ENCODE results near the gene SH3TC1.
A peak's percentile ranks its signal among the peaks of the same experiment; 100 is the strongest.

The SH3TC1 gene

GRCh38 chr4:8209181-8209874 is 10.2 kb downstream of the SH3TC1 start:
- in situ Hi-C loops (cut with HindIII; ENCODE audit: low pct_unique_long_range_greater_than_20kb, low sequenced_read_pairs) = no loop called here
- TF ChIP-seq JUND (IDR thresholded peaks at IDR 0.05; ENCODE audit: low read depth) = no peak
- no peak for DNase-seq (ENCODE audit: low read depth in 1 of 2, low spot score in 1 of 2)

- DNase-seq (ENCODE audit: low read depth in 1 of 2, low spot score in 1 of 2) = no peak
- in situ Hi-C loops (cut with HindIII; ENCODE audit: low pct_unique_long_range_greater_than_20kb, low sequenced_read_pairs) = no loop called here
- TF ChIP-seq JUND (IDR thresholded peaks at IDR 0.05; ENCODE audit: low read depth) = no peak
Observed at GRCh38 chr4:8210010-8210409, 10.9 kb downstream of the SH3TC1 start.

- DNase-seq (ENCODE audit: low read depth in 1 of 2, low spot score in 1 of 2) = no peak
- in situ Hi-C loops (cut with HindIII; ENCODE audit: low pct_unique_long_range_greater_than_20kb, low sequenced_read_pairs) = no loop called here
- no peak for TF ChIP-seq JUND (IDR thresholded peaks at IDR 0.05; ENCODE audit: low read depth)
Observed at GRCh38 chr4:8210616-8211015, 11.5 kb downstream of the SH3TC1 start.

- DNase-seq (ENCODE audit: low read depth in 1 of 2, low spot score in 1 of 2) = no peak
- TF ChIP-seq JUND (IDR thresholded peaks at IDR 0.05; ENCODE audit: low read depth) = no peak
- in situ Hi-C loops (cut with HindIII; ENCODE audit: low pct_unique_long_range_greater_than_20kb, low sequenced_read_pairs) = no loop called here
Observed at GRCh38 chr4:8211251-8211650, 12.2 kb downstream of the SH3TC1 start.

- TF ChIP-seq JUND (IDR thresholded peaks at IDR 0.05; ENCODE audit: low read depth) = no peak
- in situ Hi-C loops (cut with HindIII; ENCODE audit: low pct_unique_long_range_greater_than_20kb, low sequenced_read_pairs) = no loop called here
- no peak for DNase-seq (ENCODE audit: low read depth in 1 of 2, low spot score in 1 of 2)
Observed at GRCh38 chr4:8211737-8212581, 12.9 kb downstream of the SH3TC1 start.

- in situ Hi-C loops (cut with HindIII; ENCODE audit: low pct_unique_long_range_greater_than_20kb, low sequenced_read_pairs) = no loop called here
Observed at GRCh38 chr4:8212622-8213021, 13.5 kb downstream of the SH3TC1 start.

GRCh38 chr4:8213121-8213520 is 14.0 kb downstream of the SH3TC1 start:
- no peak for TF ChIP-seq JUND (IDR thresholded peaks at IDR 0.05; ENCODE audit: low read depth)
- in situ Hi-C loops (cut with HindIII; ENCODE audit: low pct_unique_long_range_greater_than_20kb, low sequenced_read_pairs) = no loop called here

More at GRCh38 chr4:8212622-8213021, 13.5 kb downstream of the SH3TC1 start:
- no peak for TF ChIP-seq JUND (IDR thresholded peaks at IDR 0.05; ENCODE audit: low read depth)
- no peak for DNase-seq (ENCODE audit: low read depth in 1 of 2, low spot score in 1 of 2)

GRCh38 chr4:8214136-8214535 is 15.0 kb downstream of the SH3TC1 start:
- TF ChIP-seq JUND (IDR thresholded peaks at IDR 0.05; ENCODE audit: low read depth) = no peak
- DNase-seq (ENCODE audit: low read depth in 1 of 2, low spot score in 1 of 2) = no peak
- in situ Hi-C loops (cut with HindIII; ENCODE audit: low pct_unique_long_range_greater_than_20kb, low sequenced_read_pairs) = no loop called here

More at GRCh38 chr4:8213121-8213520, 14.0 kb downstream of the SH3TC1 start:
- DNase-seq (ENCODE audit: low read depth in 1 of 2, low spot score in 1 of 2) = no peak

- in situ Hi-C loops (cut with HindIII; ENCODE audit: low pct_unique_long_range_greater_than_20kb, low sequenced_read_pairs) = no loop called here
- no peak for TF ChIP-seq JUND (IDR thresholded peaks at IDR 0.05; ENCODE audit: low read depth)
- DNase-seq (ENCODE audit: low read depth in 1 of 2, low spot score in 1 of 2) = peak in 1 of 2 experiments; percentile 25
Observed at GRCh38 chr4:8215001-8215427, 15.9 kb downstream of the SH3TC1 start.

- no peak for DNase-seq (ENCODE audit: low read depth in 1 of 2, low spot score in 1 of 2)
- in situ Hi-C loops (cut with HindIII; ENCODE audit: low pct_unique_long_range_greater_than_20kb, low sequenced_read_pairs) = no loop called here
- no peak for TF ChIP-seq JUND (IDR thresholded peaks at IDR 0.05; ENCODE audit: low read depth)
Observed at GRCh38 chr4:8215641-8216442, 16.8 kb downstream of the SH3TC1 start.

- no peak for TF ChIP-seq JUND (IDR thresholded peaks at IDR 0.05; ENCODE audit: low read depth)
- DNase-seq (ENCODE audit: low read depth in 1 of 2, low spot score in 1 of 2) = no peak
- in situ Hi-C loops (cut with HindIII; ENCODE audit: low pct_unique_long_range_greater_than_20kb, low sequenced_read_pairs) = no loop called here
Observed at GRCh38 chr4:8216443-8217245, 17.6 kb downstream of the SH3TC1 start.

- in situ Hi-C loops (cut with HindIII; ENCODE audit: low pct_unique_long_range_greater_than_20kb, low sequenced_read_pairs) = no loop called here
- no peak for TF ChIP-seq JUND (IDR thresholded peaks at IDR 0.05; ENCODE audit: low read depth)
Observed at GRCh38 chr4:8217246-8217511, 18.1 kb downstream of the SH3TC1 start.

More at GRCh38 chr4:8217246-8217511, 18.1 kb downstream of the SH3TC1 start:
- DNase-seq (ENCODE audit: low read depth in 1 of 2, low spot score in 1 of 2) = no peak

All from T47D (cell line).